Measurements from ENCODE around the gene CSTPP1.
"Not testable (repeated sequence)": the region's sequence is repeated elsewhere in the genome, so short reads cannot be mapped to it uniquely, and the experiment has no call there.

The CSTPP1 gene

DNA sequence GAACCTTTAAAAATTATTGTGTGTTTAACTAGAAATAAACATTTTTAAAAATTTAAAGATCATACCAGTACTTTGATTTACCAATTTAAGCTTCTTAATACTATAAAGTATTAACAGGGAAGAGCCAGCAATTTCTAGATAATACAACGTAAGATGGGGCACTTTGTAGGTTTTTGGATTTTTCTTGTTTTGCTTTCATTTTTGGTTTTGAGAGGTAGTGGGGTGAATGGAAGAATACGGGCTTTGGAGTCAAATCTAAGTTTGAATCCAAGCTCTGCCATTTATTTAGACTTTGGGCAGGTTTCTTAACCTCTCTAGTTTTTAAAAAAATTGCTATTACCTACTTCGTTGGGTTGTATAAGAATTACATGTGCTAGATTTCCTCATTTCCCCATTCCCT lies 44.9 kb downstream of the CSTPP1 start:
- no peaks in the 10 kb centered on the region for H3K9me3 ChIP-seq (ENCODE audit: insufficient read depth, low read depth, low read length)
- no peak overlapping the region for H3K27ac ChIP-seq (ENCODE audit: low read length)
- peaks cover 19% of the 10 kb centered on the region for H3K4me1 ChIP-seq (ENCODE audit: insufficient read depth, low read length)
- H3K36me3 ChIP-seq (ENCODE audit: insufficient read depth, low read depth, low read length) = no peaks in the 10 kb centered on the region
- no peak overlapping the region for H3K4me3 ChIP-seq (ENCODE audit: low read length)
- H3K9ac ChIP-seq (ENCODE audit: low read depth, low read length) = no peak overlapping the region
- no peaks in the 10 kb centered on the region for H3K27me3 ChIP-seq (ENCODE audit: insufficient read depth, low read length)

DNA sequence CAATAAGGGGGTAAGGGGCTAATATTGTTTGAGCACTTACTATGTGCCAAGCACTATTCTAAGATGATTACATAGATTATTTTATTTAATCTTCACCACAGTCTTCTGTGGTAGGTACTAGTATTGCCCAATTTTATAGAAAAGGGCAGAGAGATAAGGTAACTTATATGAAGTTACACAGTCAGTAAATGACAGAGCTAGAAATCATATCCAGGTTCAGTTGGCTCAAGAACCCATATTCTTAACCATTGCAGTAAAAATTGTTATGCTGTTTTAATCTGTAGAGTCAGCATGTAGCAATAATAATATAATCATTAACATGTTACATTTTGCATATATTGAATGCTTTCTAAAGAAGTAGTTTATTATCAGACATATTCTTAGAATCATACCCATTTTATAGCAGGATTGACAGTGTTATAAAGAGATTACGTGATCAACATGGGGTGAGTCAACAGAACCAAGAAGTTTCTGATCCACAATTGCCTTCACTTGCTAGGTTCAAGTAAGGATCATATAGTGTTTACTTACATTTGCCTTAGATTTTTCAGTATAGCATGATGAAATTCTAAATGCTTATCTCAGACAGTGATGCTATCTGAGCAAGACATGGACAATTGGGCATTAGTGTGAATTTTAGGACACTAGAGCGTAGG lies 46.4 kb downstream of the CSTPP1 start:
- H3K4me1 ChIP-seq (ENCODE audit: insufficient read depth, low read length) = peaks cover 7% of the 10 kb centered on the region
- H3K4me3 ChIP-seq (ENCODE audit: low read length) = no peak overlapping the region
- no peak overlapping the region for H3K9ac ChIP-seq (ENCODE audit: low read depth, low read length)
- no peak overlapping the region for H3K27ac ChIP-seq (ENCODE audit: low read length)
- peaks cover 3% of the 10 kb centered on the region; the same call in 1 of the 2 replicates for H3K36me3 ChIP-seq (ENCODE audit: insufficient read depth, low read depth, low read length)
- H3K9me3 ChIP-seq (ENCODE audit: insufficient read depth, low read depth, low read length) = no peaks in the 10 kb centered on the region
- H3K27me3 ChIP-seq (ENCODE audit: insufficient read depth, low read length) = no peaks in the 10 kb centered on the region

DNA sequence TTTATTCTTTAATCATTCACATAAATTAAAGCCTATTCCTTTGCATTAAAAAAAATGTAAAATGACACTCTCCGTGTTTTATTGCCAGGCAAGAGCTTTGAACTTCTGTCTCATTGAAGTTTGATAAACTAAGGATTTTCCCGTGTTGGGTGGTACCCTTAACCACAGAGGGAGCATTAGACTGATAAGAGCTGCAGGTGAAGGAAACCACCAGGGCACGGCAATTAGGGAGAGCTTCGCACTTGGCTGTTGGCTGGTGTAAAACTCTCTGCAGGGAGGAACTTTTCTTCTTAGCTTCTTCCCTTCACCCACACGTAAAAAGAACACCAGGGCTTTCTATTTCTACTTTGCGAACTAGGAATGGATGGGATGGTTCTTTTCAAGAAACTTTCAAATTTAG lies 47.0 kb downstream of the CSTPP1 start:
- no peaks in the 10 kb centered on the region for H3K9me3 ChIP-seq (ENCODE audit: insufficient read depth, low read depth, low read length)
- H3K4me3 ChIP-seq (ENCODE audit: low read length) = no peak overlapping the region
- no peaks in the 10 kb centered on the region for H3K27me3 ChIP-seq (ENCODE audit: insufficient read depth, low read length)
- peaks cover under 1% of the 10 kb centered on the region; the same call in 1 of the 2 replicates for H3K4me1 ChIP-seq (ENCODE audit: insufficient read depth, low read length)
- H3K27ac ChIP-seq (ENCODE audit: low read length) = no peak overlapping the region
- H3K36me3 ChIP-seq (ENCODE audit: insufficient read depth, low read depth, low read length) = peaks cover 4% of the 10 kb centered on the region; the same call in 1 of the 2 replicates
- H3K9ac ChIP-seq (ENCODE audit: low read depth, low read length) = no peak overlapping the region

DNA sequence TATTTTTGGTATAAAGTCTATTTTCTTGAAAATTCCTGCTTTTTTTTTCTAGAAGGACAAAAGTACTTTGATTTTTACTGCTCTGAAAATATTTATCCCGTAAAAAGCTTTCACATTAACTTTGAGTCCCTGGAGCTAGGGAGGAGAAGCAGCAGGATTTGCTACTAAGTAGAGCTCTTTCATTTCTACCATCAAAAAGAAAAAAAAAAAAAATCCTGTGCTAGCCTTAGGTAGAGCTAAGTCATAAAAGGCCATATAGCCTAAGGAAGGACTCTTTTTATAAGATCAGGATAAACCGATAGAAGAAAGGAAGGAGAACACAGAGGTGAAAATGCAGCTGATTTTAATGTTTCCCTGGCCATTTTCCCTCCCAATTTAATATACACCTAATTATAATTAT lies 48.0 kb downstream of the CSTPP1 start:
- no peak overlapping the region for H3K4me3 ChIP-seq (ENCODE audit: low read length)
- H3K36me3 ChIP-seq (ENCODE audit: insufficient read depth, low read depth, low read length) = peaks cover 5% of the 10 kb centered on the region; the same call in 1 of the 2 replicates
- no peaks in the 10 kb centered on the region for H3K27me3 ChIP-seq (ENCODE audit: insufficient read depth, low read length)
- no peaks in the 10 kb centered on the region for H3K9me3 ChIP-seq (ENCODE audit: insufficient read depth, low read depth, low read length)
- H3K9ac ChIP-seq (ENCODE audit: low read depth, low read length) = no peak overlapping the region
- no peaks in the 10 kb centered on the region for H3K4me1 ChIP-seq (ENCODE audit: insufficient read depth, low read length)
- no peak overlapping the region for H3K27ac ChIP-seq (ENCODE audit: low read length)

DNA sequence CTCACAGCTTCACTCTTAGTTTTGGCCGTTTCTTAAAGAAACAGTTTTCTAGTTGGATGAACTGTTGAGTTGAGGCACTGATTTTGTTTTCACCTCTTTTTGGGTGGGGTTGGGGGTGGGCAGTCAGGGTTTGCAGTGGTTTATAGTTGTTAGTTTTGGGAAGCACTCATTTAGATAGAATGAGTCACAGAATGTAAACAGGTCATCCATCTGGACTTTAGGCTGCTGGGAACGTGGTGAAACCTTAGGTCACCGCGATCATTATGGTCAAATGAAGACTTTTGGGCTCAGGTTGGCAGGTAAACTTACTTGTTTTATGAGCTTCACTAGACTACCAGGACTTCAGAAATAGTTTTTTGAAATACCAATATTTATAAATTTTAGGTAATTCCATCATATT lies 48.4 kb downstream of the CSTPP1 start:
- Histone ChIP-seq H3K27me3 (ENCODE audit: insufficient read depth, low read length) (no peaks in the 10 kb centered on the region), H3K36me3 (ENCODE audit: insufficient read depth, low read depth, low read length) (peaks cover 10% of the 10 kb centered on the region; the same call in 1 of the 2 replicates), H3K27ac (ENCODE audit: low read length) (no peak overlapping the region), H3K4me1 (ENCODE audit: insufficient read depth, low read length) (no peaks in the 10 kb centered on the region), H3K9me3 (ENCODE audit: insufficient read depth, low read depth, low read length) (no peaks in the 10 kb centered on the region), H3K9ac (ENCODE audit: low read depth, low read length) (no peak overlapping the region), H3K4me3 (ENCODE audit: low read length) (no peak overlapping the region)

DNA sequence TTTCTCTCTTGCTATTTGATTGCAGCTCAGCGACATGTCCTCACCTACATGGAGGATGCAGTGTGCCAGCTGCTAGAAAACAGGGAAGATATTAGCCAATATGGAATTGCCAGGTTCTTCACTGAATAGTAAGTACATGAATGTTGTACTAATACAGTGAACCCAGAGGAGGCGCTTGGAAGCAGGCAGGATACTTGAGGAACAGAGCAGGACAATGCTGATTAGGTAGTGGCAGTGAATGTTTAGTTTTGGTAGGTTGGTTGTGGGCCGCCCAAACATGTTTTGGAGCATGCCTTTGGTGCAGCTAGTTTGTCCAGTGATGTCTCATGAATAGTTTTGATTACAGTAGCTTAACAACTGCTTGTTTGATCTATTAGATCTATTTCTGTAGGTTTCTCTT lies 50.6 kb downstream of the CSTPP1 start:
- Histone ChIP-seq H3K9ac (ENCODE audit: low read depth, low read length) (no peak overlapping the region), H3K9me3 (ENCODE audit: insufficient read depth, low read depth, low read length) (no peaks in the 10 kb centered on the region), H3K27ac (ENCODE audit: low read length) (no peak overlapping the region), H3K27me3 (ENCODE audit: insufficient read depth, low read length) (no peaks in the 10 kb centered on the region), H3K4me1 (ENCODE audit: insufficient read depth, low read length) (no peaks in the 10 kb centered on the region), H3K4me3 (ENCODE audit: low read length) (no peak overlapping the region), H3K36me3 (ENCODE audit: insufficient read depth, low read depth, low read length) (peaks cover 10% of the 10 kb centered on the region; the same call in 1 of the 2 replicates)

DNA sequence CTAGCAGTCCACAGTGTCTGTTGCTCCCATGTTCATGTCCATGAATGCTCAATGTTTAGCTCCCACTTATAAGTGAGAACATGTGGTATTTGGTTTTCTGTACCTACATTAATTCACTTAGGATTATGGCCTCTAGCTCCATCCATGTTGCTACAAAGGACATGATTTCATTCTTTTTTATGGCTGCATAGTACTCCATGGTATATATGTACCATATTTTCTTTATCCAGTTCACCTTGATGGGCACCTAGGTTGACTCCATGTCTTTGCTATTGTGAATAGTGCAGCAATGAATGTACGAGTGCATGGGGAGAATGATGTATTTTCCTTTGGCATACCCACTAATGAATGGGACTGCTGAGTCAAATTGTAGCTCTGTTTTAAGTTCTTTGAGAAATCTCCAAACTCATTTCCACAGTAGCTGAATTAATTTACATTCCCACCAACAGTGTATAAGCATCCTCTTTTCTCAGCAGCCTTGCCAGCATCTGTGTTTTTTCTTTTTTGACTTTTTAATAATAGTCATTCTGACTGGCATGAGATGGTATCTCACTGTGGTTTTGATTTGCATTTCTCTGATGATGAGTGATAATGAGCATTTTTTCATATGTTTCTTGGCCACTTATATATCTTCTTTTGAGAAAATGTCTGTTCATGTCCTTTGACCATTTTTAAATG lies 53.4 kb downstream of the CSTPP1 start:
- not testable (repeated sequence) for H3K9ac ChIP-seq (ENCODE audit: low read depth, low read length); H3K27ac ChIP-seq (ENCODE audit: low read length); H3K4me3 ChIP-seq (ENCODE audit: low read length); H3K9me3 ChIP-seq (ENCODE audit: insufficient read depth, low read depth, low read length); H3K4me1 ChIP-seq (ENCODE audit: insufficient read depth, low read length); H3K27me3 ChIP-seq (ENCODE audit: insufficient read depth, low read length)
- H3K36me3 ChIP-seq (ENCODE audit: insufficient read depth, low read depth, low read length) = peaks cover 10% of the 10 kb centered on the region; the same call in 1 of the 2 replicates

DNA sequence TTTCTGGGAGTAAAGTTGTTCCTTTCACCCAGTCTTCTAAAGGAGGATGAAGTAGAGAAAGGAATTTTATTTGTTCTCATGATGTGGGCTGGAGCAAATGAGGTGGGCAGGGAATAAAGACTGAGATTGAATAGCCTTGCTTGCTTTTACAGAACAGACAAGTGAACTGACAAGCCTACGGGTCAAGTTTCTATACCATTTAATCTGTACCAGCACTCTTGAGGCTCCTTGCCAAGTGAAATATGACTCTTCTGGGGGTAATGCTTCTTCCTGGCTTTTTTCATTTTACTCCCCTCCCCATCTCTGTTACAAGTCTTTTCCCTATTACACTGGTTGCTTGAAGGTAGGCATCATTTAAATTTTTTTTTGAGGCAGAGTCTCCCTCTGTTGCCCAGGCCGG lies 54.8 kb downstream of the CSTPP1 start:
- no peak overlapping the region for H3K4me3 ChIP-seq (ENCODE audit: low read length)
- peaks cover 10% of the 10 kb centered on the region; the same call in 1 of the 2 replicates for H3K36me3 ChIP-seq (ENCODE audit: insufficient read depth, low read depth, low read length)
- H3K27ac ChIP-seq (ENCODE audit: low read length) = no peak overlapping the region
- H3K9ac ChIP-seq (ENCODE audit: low read depth, low read length) = no peak overlapping the region
- no peaks in the 10 kb centered on the region for H3K27me3 ChIP-seq (ENCODE audit: insufficient read depth, low read length)
- no peaks in the 10 kb centered on the region for H3K4me1 ChIP-seq (ENCODE audit: insufficient read depth, low read length)
- H3K9me3 ChIP-seq (ENCODE audit: insufficient read depth, low read depth, low read length) = no peaks in the 10 kb centered on the region

DNA sequence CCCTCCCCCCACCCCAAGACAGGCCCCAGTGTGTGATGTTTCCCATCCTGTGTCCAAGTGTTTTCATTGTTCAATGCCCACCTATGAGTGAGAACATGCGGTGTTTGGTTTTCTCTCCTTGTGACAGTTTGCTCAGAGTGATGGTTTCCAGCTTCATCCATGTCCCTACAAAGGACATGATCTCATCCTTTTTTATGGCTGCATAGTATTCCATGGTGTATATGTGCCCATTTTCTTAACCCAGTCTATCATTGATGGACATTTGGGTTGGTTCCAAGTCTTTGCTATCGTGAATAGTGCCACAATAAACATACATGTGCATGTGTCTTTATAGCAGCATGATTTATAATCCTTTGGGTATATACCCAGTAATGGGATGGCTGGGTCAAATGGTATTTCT lies 55.8 kb downstream of the CSTPP1 start:
- H3K4me3 ChIP-seq (ENCODE audit: low read length); H3K9me3 ChIP-seq (ENCODE audit: insufficient read depth, low read depth, low read length); H3K9ac ChIP-seq (ENCODE audit: low read depth, low read length); H3K4me1 ChIP-seq (ENCODE audit: insufficient read depth, low read length); H3K27me3 ChIP-seq (ENCODE audit: insufficient read depth, low read length); H3K27ac ChIP-seq (ENCODE audit: low read length): not testable (repeated sequence)
- peaks cover 10% of the 10 kb centered on the region; the same call in 1 of the 2 replicates for H3K36me3 ChIP-seq (ENCODE audit: insufficient read depth, low read depth, low read length)

DNA sequence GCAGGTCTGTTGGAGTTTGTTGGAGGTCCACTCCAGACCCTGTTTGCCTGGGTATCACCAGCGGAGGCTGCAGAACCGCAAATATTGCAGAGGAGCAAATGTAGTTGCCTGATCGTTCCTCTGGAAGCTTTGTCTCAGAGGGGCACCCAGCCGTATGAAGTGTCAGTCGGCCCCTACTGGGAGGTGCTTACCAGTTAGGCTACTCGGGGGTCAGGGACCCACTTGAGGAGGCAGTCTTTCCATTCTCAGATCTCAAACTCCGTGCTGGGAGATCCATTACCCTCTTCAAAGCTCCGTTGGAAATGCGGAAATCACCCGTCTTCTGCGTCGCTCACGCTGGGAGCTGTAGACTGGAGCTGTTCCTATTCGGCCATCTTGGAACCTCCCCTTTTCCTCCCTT lies 61.2 kb downstream of the CSTPP1 start:
- not testable (repeated sequence) for H3K27ac ChIP-seq (ENCODE audit: low read length); H3K9me3 ChIP-seq (ENCODE audit: insufficient read depth, low read depth, low read length); H3K36me3 ChIP-seq (ENCODE audit: insufficient read depth, low read depth, low read length); H3K4me3 ChIP-seq (ENCODE audit: low read length); H3K27me3 ChIP-seq (ENCODE audit: insufficient read depth, low read length); H3K4me1 ChIP-seq (ENCODE audit: insufficient read depth, low read length); H3K9ac ChIP-seq (ENCODE audit: low read depth, low read length)

DNA sequence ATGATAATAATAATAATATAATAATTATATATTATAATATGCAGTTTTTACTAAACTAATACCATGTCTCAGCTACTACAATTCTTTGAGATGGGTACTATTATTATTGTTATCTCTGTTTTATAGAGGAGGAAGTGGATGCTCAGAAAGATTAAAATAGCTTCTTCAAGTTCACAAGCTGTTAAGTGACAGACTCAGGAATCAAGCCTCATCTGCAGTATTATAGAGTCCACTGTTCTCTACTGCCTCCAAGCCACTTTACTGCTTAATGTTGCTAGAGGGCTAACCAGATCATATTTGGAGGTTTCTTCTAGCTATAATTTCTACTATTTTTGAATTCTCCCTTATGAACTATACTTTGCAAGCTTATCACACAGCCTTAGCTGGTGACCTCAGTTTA lies 62.7 kb downstream of the CSTPP1 start:
- H3K36me3 ChIP-seq (ENCODE audit: insufficient read depth, low read depth, low read length) = no peaks in the 10 kb centered on the region
- no peak overlapping the region for H3K9ac ChIP-seq (ENCODE audit: low read depth, low read length)
- H3K4me1 ChIP-seq (ENCODE audit: insufficient read depth, low read length) = no peaks in the 10 kb centered on the region
- H3K4me3 ChIP-seq (ENCODE audit: low read length) = no peak overlapping the region
- H3K27ac ChIP-seq (ENCODE audit: low read length) = no peak overlapping the region
- no peaks in the 10 kb centered on the region for H3K9me3 ChIP-seq (ENCODE audit: insufficient read depth, low read depth, low read length)
- H3K27me3 ChIP-seq (ENCODE audit: insufficient read depth, low read length) = no peaks in the 10 kb centered on the region

DNA sequence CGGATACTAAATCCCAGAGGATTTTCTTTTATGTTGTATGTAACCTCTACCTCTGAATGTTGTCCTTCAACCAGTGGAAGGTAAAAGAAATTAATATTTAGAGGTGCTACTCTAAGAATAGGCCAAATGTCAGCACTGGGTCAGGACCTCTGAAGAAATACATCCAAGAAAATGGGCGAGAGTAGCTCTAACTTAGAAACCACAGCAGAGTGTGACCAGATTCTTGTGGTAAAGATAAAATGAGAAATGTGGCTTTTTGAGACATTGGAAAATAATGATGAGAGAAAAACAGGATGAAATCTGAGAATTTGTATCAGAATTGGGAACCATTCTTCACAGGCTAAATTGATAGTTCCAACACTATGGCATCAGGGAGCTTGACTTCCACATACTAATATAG lies 63.5 kb downstream of the CSTPP1 start:
- Histone ChIP-seq H3K9ac (ENCODE audit: low read depth, low read length) (no peak overlapping the region), H3K27me3 (ENCODE audit: insufficient read depth, low read length) (no peaks in the 10 kb centered on the region), H3K4me3 (ENCODE audit: low read length) (no peak overlapping the region), H3K27ac (ENCODE audit: low read length) (no peak overlapping the region), H3K4me1 (ENCODE audit: insufficient read depth, low read length) (no peaks in the 10 kb centered on the region), H3K36me3 (ENCODE audit: insufficient read depth, low read depth, low read length) (no peaks in the 10 kb centered on the region), H3K9me3 (ENCODE audit: insufficient read depth, low read depth, low read length) (no peaks in the 10 kb centered on the region)

Data from iPS-20b (cell line).